B cell (primary cell): ENCODE measurements around the gene TTC21B. TPM values are rescaled to one million over a fixed set of nuclear protein-coding genes. Genes with fewer than 3 reads are reported as not detected.

Experiments
- ATAC-seq: fragments of 200-7000 bp; cut with Tn5 transposase; one replicate; pipeline ENCODE4 v1.10.0; 2021; ENCODE audit warnings: low read depth, mild to moderate bottlenecking, moderate number of reproducible peaks, moderate library complexity
- CTCF ChIA-PET: fragments of 350-600 bp; sonication (Branson Sonifier 250); formaldehyde crosslinking; loops from one replicate; lab custom pipeline; 2021; ENCODE audit warnings: antibody characterized with exemption, inconsistent platforms; lab: Charles Lee
- POLR2A ChIA-PET: fragments of 350-600 bp; sonication (Branson Sonifier 250); formaldehyde crosslinking; loops from one replicate; lab custom pipeline; 2021; ENCODE audit warnings: antibody characterized with exemption; lab: Charles Lee
- DNase-seq: peaks from one replicate; pipeline ENCODE4 v3.0.0; 2013
- H2AFZ ChIP-seq: 2 replicates; pipeline ENCODE4 v1.6.1; 2012; ENCODE audit warnings: mild to moderate bottlenecking, low read depth, low read length; ENCODE audit not compliant: insufficient read depth, poor library complexity, severe bottlenecking
- H3K27ac ChIP-seq, 2 donors: 1 replicate in 1 of 2; 2 replicates in 1 of 2; pipeline ENCODE4 v1.5.1; 2012 to 2013; ENCODE audit warnings: low read length in 2 of 2, mild to moderate bottlenecking in 2 of 2, moderate library complexity in 1 of 2
- H3K27me3 ChIP-seq, 4 experiments: fragments of 200-600 bp in 1 of 4; sonication (generic) in 1 of 4; replicated peaks in 1 of 4; 1 replicate in 2 of 4; 2 replicates in 2 of 4; pipeline versions ENCODE4 v1.6.1 to v1.7.0; 2013 to 2016; ENCODE audit warnings: low read length in 3 of 4, mild to moderate bottlenecking in 2 of 4, mixed read lengths in 1 of 4, moderate library complexity in 1 of 4; ENCODE audit not compliant: insufficient read depth in 4 of 4, control insufficient read depth in 3 of 4; ENCODE audit errors: control extremely low read depth in 1 of 4
- H3K36me3 ChIP-seq, 2 experiments: replicated peaks in 1 of 2; 1 replicate in 1 of 2; 2 replicates in 1 of 2; pipeline versions ENCODE4 v1.6.1 to v1.7.1; 2013; ENCODE audit warnings: low read length in 1 of 2; ENCODE audit not compliant: insufficient read depth in 2 of 2, control insufficient read depth in 1 of 2; ENCODE audit errors: control extremely low read depth in 1 of 2, extremely low read depth in 1 of 2
- H3K4me1 ChIP-seq, 2 donors: fragments of 200-600 bp in 1 of 2; sonication (generic) in 1 of 2; 1 replicate in 1 of 2; 2 replicates in 1 of 2; pipeline versions ENCODE4 v1.5.1 to v1.6.1; 2013 to 2017; ENCODE audit warnings: low read length in 2 of 2; ENCODE audit not compliant: control insufficient read depth in 2 of 2, insufficient read depth in 2 of 2
- H3K4me2 ChIP-seq: replicated peaks from 2 replicates; pipeline ENCODE3; 2012; ENCODE audit warnings: mild to moderate bottlenecking, low read depth, low read length; ENCODE audit not compliant: poor library complexity, severe bottlenecking
- H3K4me3 ChIP-seq, 5 experiments: fragments of 200-600 bp in 1 of 5; sonication (generic) in 1 of 5; 1 replicate in 3 of 5; 2 replicates in 2 of 5; pipeline versions ENCODE4 v1.5.1 to v1.7.0; 2011 to 2016; ENCODE audit warnings: low read length in 4 of 5, mild to moderate bottlenecking in 4 of 5, low read depth in 2 of 5, control low read depth in 1 of 5, moderate library complexity in 1 of 5; ENCODE audit not compliant: insufficient read depth in 1 of 5; ENCODE audit errors: control extremely low read depth in 1 of 5, extremely low read depth in 1 of 5
- H3K79me2 ChIP-seq: fragments of 200-600 bp; sonication (generic); one replicate; pipeline ENCODE4 v1.6.0; 2016; ENCODE audit warnings: low read length; ENCODE audit not compliant: control insufficient read depth, insufficient read depth
- H3K9ac ChIP-seq: fragments of 200-600 bp; sonication (generic); 2 replicates; pipeline ENCODE4 v1.6.1; 2017; ENCODE audit warnings: mild to moderate bottlenecking, low read length, moderate library complexity
- H3K9me3 ChIP-seq, 3 donors: one replicate each; pipeline versions ENCODE4 v1.6.1 to v1.7.1; 2013; ENCODE audit warnings: low read length in 2 of 3; ENCODE audit not compliant: control insufficient read depth in 2 of 3, insufficient read depth in 1 of 3; ENCODE audit errors: control extremely low read depth in 1 of 3
- H4K20me1 ChIP-seq: 2 replicates; pipeline ENCODE4 v1.6.0; 2012; ENCODE audit warnings: mild to moderate bottlenecking, low read length; ENCODE audit not compliant: insufficient read depth, control insufficient read depth, poor library complexity, severe bottlenecking
- H3K27ac Mint-ChIP-seq: one replicate; pipeline ENCODE4 v1.8.0; 2021; ENCODE audit warnings: mixed read lengths
- H3K27me3 Mint-ChIP-seq: one replicate; pipeline ENCODE4 v1.8.0; 2021; ENCODE audit warnings: mixed read lengths
- H3K4me1 Mint-ChIP-seq: one replicate; pipeline ENCODE4 v1.8.0; 2021; ENCODE audit warnings: mixed read lengths
- H3K4me3 Mint-ChIP-seq: one replicate; pipeline ENCODE4 v1.8.0; 2021; ENCODE audit warnings: mixed read lengths
- H3K9me3 Mint-ChIP-seq: one replicate; pipeline ENCODE4 v1.8.0; 2022; ENCODE audit warnings: mixed read lengths; ENCODE audit not compliant: insufficient read depth
- CTCF ChIP-seq: fragments of 200-600 bp; IDR thresholded peaks from one replicate; pipeline ENCODE4 v1.8.0; 2022; ENCODE audit warnings: antibody characterized with exemption, mild to moderate bottlenecking
- EZH2 ChIP-seq: IDR thresholded peaks from 2 replicates; pipeline ENCODE4 v1.6.1; 2012; ENCODE audit warnings: borderline replicate concordance, low read depth, mild to moderate bottlenecking, moderate library complexity, low read length; ENCODE audit not compliant: insufficient read depth, poor library complexity, severe bottlenecking
- WGBS: methylation state at CpG from one replicate; pipeline ENCODE4 v1.1.5; 2013; ENCODE audit warnings: missing lambda C conversion rate; ENCODE audit not compliant: insufficient coverage; 5-methylcytosine and 5-hydroxymethylcytosine counted together
- intact Hi-C: fragments of 100-400 bp; cut with micrococcal nuclease; formaldehyde crosslinking; loops from one replicate; pipeline ENCODE4 v1.10.0; 2022
- polyA plus RNA-seq: library from polyadenylated mRNA; depleted of rRNA; stranded (reverse); fragments of >200 nt; gene quantifications from 2 replicates; pipeline ENCODE4 v1.2.3, GENCODE V29; 2012
- total RNA-seq, 2 donors: library from RNA; stranded (reverse); fragments of 120-200 nt in 1 of 2; gene quantifications; 1 replicate in 1 of 2; 2 replicates in 1 of 2; pipeline versions ENCODE4 v1.2.3 to v1.2.4, GENCODE V29; 2013 to 2022

TTC21B gene
- total and polyA plus RNA-seq, 2 donors (not counting 1 experiment from before 2014, with no cell fraction given), result 11.5 to 41.5 TPM

GRCh38 chr2:165825041-165825440, 128.5 kb downstream of the TTC21B start:
- WGBS, result 84% methylated on average over 2 of the region's 2 CpGs
- H3K36me3 ChIP-seq, result no peaks in the 10 kb centered on the region
- H2AFZ ChIP-seq, result no peak overlapping the region
- no peak overlapping the region for H3K4me3 Mint-ChIP-seq
- H3K27me3 Mint-ChIP-seq, result no peaks in the 10 kb centered on the region
- H3K4me1 ChIP-seq, result no peaks in the 10 kb centered on the region
- ChIA-PET POLR2A (no interaction called here), CTCF (no interaction called here)
- no peak overlapping the region for H3K27ac ChIP-seq
- intact Hi-C loops, result no loop called here
- H3K4me2 ChIP-seq, result no peak overlapping the region
- H3K9me3 ChIP-seq, result no peaks in the 10 kb centered on the region
- H3K27ac Mint-ChIP-seq, result no peak overlapping the region
- H3K27me3 ChIP-seq, result no peaks in the 10 kb centered on the region
- no peak for TF ChIP-seq CTCF
- TF ChIP-seq EZH2, result no peak
- ATAC-seq, result no peak
- no peak overlapping the region for H3K9ac ChIP-seq
- no peaks in the 10 kb centered on the region for H3K79me2 ChIP-seq
- no peak for DNase-seq
- no peaks in the 10 kb centered on the region for H3K9me3 Mint-ChIP-seq
- H4K20me1 ChIP-seq, result no peaks in the 10 kb centered on the region
- no peak overlapping the region for H3K4me3 ChIP-seq
- H3K4me1 Mint-ChIP-seq, result no peaks in the 10 kb centered on the region

Other genes starting within 250 kb of the TTC21B start
- 15.9 and 17.1 TPM in 2 replicates for gene GALNT3, start 159.5 kb downstream of the TTC21B start, total RNA-seq
- gene GALNT3, start 159.5 kb downstream of the TTC21B start, polyA plus RNA-seq, result 5.7 and 10.9 TPM in 2 replicates
- gene SCN1A, start 174.2 kb upstream of the TTC21B start, total RNA-seq, result not detected in 2 replicates
- 0.03 TPM in 1 of 2 replicates, not detected in the other for gene SCN1A, start 174.2 kb upstream of the TTC21B start, polyA plus RNA-seq